ENCODE results near the gene ACVRL1.

- no peak for TF ChIP-seq FOXA1 (IDR thresholded peaks at IDR 0.05)
- TF ChIP-seq LEF1 (IDR thresholded peaks at IDR 0.05; ENCODE audit: borderline replicate concordance), result no peak
- no peak for TF ChIP-seq FOXK2 (IDR thresholded peaks at IDR 0.05)
- TF ChIP-seq BHLHE40 (IDR thresholded peaks at IDR 0.05; ENCODE audit: borderline replicate concordance), result no peak
- no peak for TF ChIP-seq SP1 (IDR thresholded peaks at IDR 0.05)
- no peak for TF ChIP-seq ELF4 (IDR thresholded peaks at IDR 0.05)
- TF ChIP-seq FOXM1 (IDR thresholded peaks at IDR 0.05; ENCODE audit: borderline replicate concordance), result no peak
- TF ChIP-seq SUZ12 (IDR thresholded peaks at IDR 0.05), result no peak
- TF ChIP-seq HDGF (IDR thresholded peaks at IDR 0.05; ENCODE audit: borderline replicate concordance), result no peak
- TF ChIP-seq L3MBTL2 (conservative IDR thresholded peaks at IDR 0.05), result no peak
- TF ChIP-seq ARNT (IDR thresholded peaks at IDR 0.05), result no peak
- no peak for TF ChIP-seq ZNF384 (IDR thresholded peaks at IDR 0.05)
Observed at GRCh38 chr12:51969643-51970042, 62.3 kb downstream of the ACVRL1 start.

All from HEK293T (cell line).